VCaP (cell line): ENCODE measurements around the gene CACNB3.

Experiments
- H3K27ac ChIP-seq: fragments of 450-650 bp; 2 replicates; pipeline ENCODE4 v1.5.1; 2017
- CTCF ChIP-seq: fragments of 450-650 bp; conservative IDR thresholded peaks from 2 replicates; pipeline ENCODE4 v1.5.1; 2017; ENCODE audit warnings: mild to moderate bottlenecking, moderate library complexity

CACNB3 gene

DNA sequence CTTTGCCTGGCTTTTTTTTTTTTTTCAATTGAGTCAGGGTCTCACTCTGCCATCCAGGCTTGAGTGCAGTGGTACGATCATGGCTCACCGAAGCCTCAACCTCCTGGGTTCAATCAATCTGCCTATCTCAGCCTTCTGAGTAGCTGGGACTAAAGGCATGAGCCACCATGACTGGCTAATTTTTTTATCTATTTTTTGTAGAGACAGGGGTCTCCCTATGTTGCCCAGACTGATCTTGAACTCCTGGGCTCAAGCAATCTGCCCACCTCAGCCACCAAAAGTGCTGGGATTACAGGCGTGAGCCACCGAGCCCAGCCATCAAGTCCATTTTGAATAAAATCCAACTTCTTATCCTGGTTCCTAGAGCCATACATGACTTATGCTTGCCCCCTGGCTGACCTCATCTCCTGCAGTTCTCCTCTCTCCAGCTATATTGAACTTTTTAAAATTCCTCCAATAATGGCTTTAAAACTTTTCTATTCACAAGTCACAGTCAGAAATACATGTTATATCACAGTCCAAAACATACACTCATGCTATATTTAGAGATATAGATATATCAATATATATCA lies 57.7 kb downstream of the CACNB3 start:
- no peak for TF ChIP-seq CTCF
- no peak overlapping the region for H3K27ac ChIP-seq
